GM23248 (cell line): ENCODE measurements around the gene UNC5C.

Experiments
- EZH2 ChIP-seq: fragments of 200-600 bp; sonication (generic); IDR thresholded peaks from 2 replicates; pipeline ENCODE4 v1.6.1; 2018; ENCODE audit warnings: antibody characterized with exemption, mild to moderate bottlenecking; ENCODE audit not compliant: insufficient read depth, poor library complexity, severe bottlenecking
- EZH2phosphoT487 ChIP-seq: fragments of 200-600 bp; sonication (generic); IDR thresholded peaks from 2 replicates; pipeline ENCODE4 v1.6.1; 2018; ENCODE audit warnings: antibody characterized with exemption, moderate library complexity, mild to moderate bottlenecking, low read depth; ENCODE audit not compliant: insufficient read depth

GRCh38 chr4:95499291-95499696, 49.5 kb downstream of the UNC5C start:
- TF ChIP-seq EZH2phosphoT487 (no peak), EZH2 (no peak)
